Pancreas (tissue), 10 donors: ENCODE results near the gene HDDC3. TPM values are rescaled to one million over a fixed set of nuclear protein-coding genes. Genes with fewer than 3 reads are reported as not detected.
A peak's percentile ranks its signal among the peaks of the same experiment; 100 is the strongest.

ENCODE experiments used
- ATAC-seq, 4 donors: fragments of 200-7000 bp; cut with Tn5 transposase; one replicate each; pipeline versions ENCODE4 v1.8.0 to v1.9.1; 2020; ENCODE audit warnings: mild to moderate bottlenecking in 4 of 4, moderate library complexity in 4 of 4
- DNase-seq, 6 donors: peaks; one replicate each; pipeline ENCODE4 v3.0.0-alpha.2; 2020
- FAIRE-seq: peaks from 2 replicates; lab custom pipeline; 2012; peaks lifted over from hg19 to GRCh38; lab: Jason Lieb, UNC
- H3K27ac ChIP-seq, 4 donors: fragments of 200-600 bp; sonication (generic); 1 replicate in 3 of 4; 2 replicates in 1 of 4; pipeline versions ENCODE4 v1.5.0 to v1.8.0; 2020
- H3K27me3 ChIP-seq, 4 donors: fragments of 200-600 bp; one replicate each; pipeline ENCODE4 v1.8.0; 2021
- H3K36me3 ChIP-seq, 3 donors: fragments of 200-600 bp; sonication (generic) in 1 of 3; one replicate each; pipeline versions ENCODE4 v1.5.0 to v1.8.0; 2020 to 2021
- H3K4me1 ChIP-seq, 3 donors: fragments of 200-600 bp; one replicate each; pipeline ENCODE4 v1.8.0; 2021
- H3K4me3 ChIP-seq, 4 donors: fragments of 200-600 bp; sonication (generic) in 2 of 4; one replicate each; pipeline versions ENCODE4 v1.5.0 to v1.8.0; 2020 to 2021
- H3K9me3 ChIP-seq, 4 donors: fragments of 200-600 bp; one replicate each; pipeline ENCODE4 v1.8.0; 2021
- CTCF ChIP-seq, 4 donors: fragments of 200-600 bp; sonication (generic) in 3 of 4; IDR thresholded peaks; one replicate each; pipeline versions ENCODE4 v1.5.0 to v1.8.0; 2021; ENCODE audit warnings: antibody characterized with exemption in 4 of 4
- WGBS, 2 donors: extraction: QIAGEN DNeasy Blood & Tissue Kit; methylation state at CpG; one replicate each; pipeline ENCODE4 v1.1.7; 2013; 5-methylcytosine and 5-hydroxymethylcytosine counted together
- intact Hi-C, 3 donors: fragments of 100-400 bp; cut with DNase I; formaldehyde crosslinking; loops; one replicate each; pipeline versions ENCODE4 v1.11.1 to v1.14.2; 2022
- polyA plus RNA-seq, 2 donors: library from polyadenylated mRNA; stranded (reverse); fragments of 200-250 nt; gene quantifications; one replicate each; pipeline ENCODE4 v1.2.3, GENCODE V29; 2013
- total RNA-seq, 6 donors: library from RNA; stranded (reverse); fragmentation: NEBNext Ultra II Directional in 4 of 6; extraction: Animal tissue kit (Norgen Biotek cat#: 25700) in 4 of 6; gene quantifications; one replicate each; pipeline versions ENCODE4 v1.2.1 to v1.2.4, GENCODE V29; 2021 to 2023
- donor health status: healthy with polysubstance abuse.
- donor health status: DM: no; HTN: no; CAD: no; lungs with moderate emphysema.
- donor health status: DM: no; HTN: no; CAD: no.
- donor health status: control.
- donor health status: control.
- donor health status: Bipolar disorder and iron deficiency.
- donor health status: DM: yes; HTN: yes; CAD: no.
- donor health status: DM: no; HTN: no; CAD: no.
- donor health status: DM: no; HTN: no; CAD: no.
- donor health status: DM: yes; HTN: yes; CAD: no.

Gene HDDC3
- total and polyA plus RNA-seq, 8 donors, result 10.3 to 20.9 (median 15.0) TPM

- ATAC-seq (no peak), DNase-seq (peak in 2 of 6 donors; percentile 8 to 19), FAIRE-seq (no peak)
- Histone ChIP-seq H3K9me3 (no peaks in the 10 kb centered on the region), H3K4me3 (no peak overlapping the region), H3K4me1 (peaks cover 0 to 11% (median 4%) of the 10 kb centered on the region in 3 donors), H3K27ac (no peak overlapping the region), H3K27me3 (no peaks in the 10 kb centered on the region), H3K36me3 (peaks cover 0 to 53% (median 32%) of the 10 kb centered on the region in 3 donors)
- TF ChIP-seq CTCF (IDR thresholded peaks at IDR 0.05), result no peak
- intact Hi-C loops, result no loop called here
- 82 to 84% methylated on average over 5 of the region's 5 CpGs for WGBS, 2 donors
These were observed 5.9 kb upstream of the HDDC3 start for GRCh38 chr15:90938261-90938660.

- no peak for FAIRE-seq
- peaks cover 0 to 11% (median 4%) of the 10 kb centered on the region in 3 donors for H3K4me1 ChIP-seq
- H3K27me3 ChIP-seq, result no peaks in the 10 kb centered on the region
- TF ChIP-seq CTCF (IDR thresholded peaks at IDR 0.05), result no peak
- H3K27ac ChIP-seq, result no peak overlapping the region
- 49 to 56% methylated on average over 1 of the region's 1 CpG for WGBS, 2 donors
- H3K9me3 ChIP-seq, result no peaks in the 10 kb centered on the region
- H3K4me3 ChIP-seq, result no peak overlapping the region
- ATAC-seq, result no peak
- DNase-seq, result no peak
- intact Hi-C loops, result no loop called here
- peaks cover 0 to 39% (median 21%) of the 10 kb centered on the region in 3 donors for H3K36me3 ChIP-seq
These were observed 4.5 kb upstream of the HDDC3 start for GRCh38 chr15:90936823-90937222.

- DNase-seq (peak; percentile 93 to 98 (median 96)), FAIRE-seq (no peak), ATAC-seq (peak; percentile 77 to 87 (median 82))
- Histone ChIP-seq H3K36me3 (peaks cover 0 to 23% (median 11%) of the 10 kb centered on the region in 3 donors), H3K27ac (peak within 1 kb of the TSS; percentile 36 to 71 (median 57)), H3K4me3 (peak within 1 kb of the TSS; percentile 57 to 79 (median 61)), H3K9me3 (no peaks in the 10 kb centered on the region), H3K4me1 (peaks cover 0 to 24% (median 14%) of the 10 kb centered on the region in 3 donors), H3K27me3 (no peaks in the 10 kb centered on the region)
- intact Hi-C loops, result no loop called here
- no peak for TF ChIP-seq CTCF (IDR thresholded peaks at IDR 0.05)
- WGBS, 2 donors, result 0 to 1% methylated on average over 53 to 65 of the region's 65 CpGs
These were observed 2.8 kb upstream of the HDDC3 start, which contains the start of gene UNC45A for GRCh38 chr15:90934949-90935751. Gene UNC45A (plus strand): TSS chr15:90935285. CDS start chr15:90935325, 40 bp downstream.

- TF ChIP-seq CTCF (IDR thresholded peaks at IDR 0.05), result peak; percentile 78 to 88 (median 86)
- FAIRE-seq (no peak), DNase-seq (peak; percentile 81 to 92 (median 90)), ATAC-seq (peak; percentile 49 to 61 (median 58))
- Histone ChIP-seq H3K27me3 (no peaks in the 10 kb centered on the region), H3K36me3 (peaks cover 0 to 15% (median 5%) of the 10 kb centered on the region in 3 donors), H3K4me1 (peaks cover 0 to 24% (median 14%) of the 10 kb centered on the region in 3 donors), H3K27ac (peak overlapping the region; percentile 36 to 71 (median 57)), H3K4me3 (peak overlapping the region; percentile 57 to 79 (median 61)), H3K9me3 (no peaks in the 10 kb centered on the region)
- 1% methylated on average over 19 of the region's 19 CpGs for WGBS, 2 donors
- intact Hi-C loops, result no loop called here
These were observed 2.1 kb upstream of the HDDC3 start for GRCh38 chr15:90934256-90934948.
